Naive thymus-derived CD4-positive, alpha-beta T cell (primary cell): ENCODE results near the gene RNASEL. TPM values are rescaled to one million over a fixed set of nuclear protein-coding genes. Genes with fewer than 3 reads are reported as not detected.

Experiments
- ATAC-seq: fragments of 150-1000 bp; cut with Tn5 transposase; 2 replicates; pipeline ENCODE4 v1.10.0; 2021; ENCODE audit warnings: mild to moderate bottlenecking, moderate library complexity
- CTCF ChIA-PET: fragments of 350-600 bp; sonication (Branson Sonifier 250); formaldehyde crosslinking; loops from one replicate; lab custom pipeline; 2021; ENCODE audit warnings: antibody characterized with exemption; lab: Charles Lee
- POLR2A ChIA-PET: fragments of 350-600 bp; sonication (Branson Sonifier 250); formaldehyde crosslinking; loops from one replicate; lab custom pipeline; 2021; ENCODE audit warnings: antibody characterized with exemption, inconsistent platforms; lab: Charles Lee
- DNase-seq, 9 donors: peaks; one replicate each; pipeline versions ENCODE4 v3.0.0 to v3.0.0-alpha.2; 2020 to 2022; ENCODE audit warnings: mixed read lengths in 1 of 9
- H3K27ac ChIP-seq: one replicate; pipeline ENCODE4 v1.7.0; 2013; ENCODE audit warnings: mild to moderate bottlenecking, low read depth, low read length, moderate library complexity
- H3K27me3 ChIP-seq, 2 donors: one replicate each; pipeline ENCODE4 v1.7.0; 2013; ENCODE audit warnings: low read length in 2 of 2, mild to moderate bottlenecking in 2 of 2, moderate library complexity in 2 of 2; ENCODE audit not compliant: control insufficient read depth in 2 of 2, insufficient read depth in 2 of 2
- H3K36me3 ChIP-seq, 3 experiments: 1 replicate in 2 of 3; 2 replicates in 1 of 3; pipeline ENCODE4 v1.7.0; 2013; ENCODE audit warnings: low read length in 3 of 3, mild to moderate bottlenecking in 3 of 3, moderate library complexity in 1 of 3; ENCODE audit not compliant: insufficient read depth in 3 of 3, control insufficient read depth in 2 of 3
- H3K4me1 ChIP-seq, 2 donors: one replicate each; pipeline ENCODE4 v1.7.0; 2013; ENCODE audit warnings: low read length in 2 of 2, mild to moderate bottlenecking in 2 of 2, moderate library complexity in 1 of 2; ENCODE audit not compliant: control insufficient read depth in 2 of 2, insufficient read depth in 2 of 2
- H3K4me3 ChIP-seq: 2 replicates; pipeline ENCODE4 v1.7.0; 2013; ENCODE audit warnings: mild to moderate bottlenecking, low read length
- H3K9me3 ChIP-seq, 3 experiments: 1 replicate in 2 of 3; 2 replicates in 1 of 3; pipeline ENCODE4 v1.7.0; 2013; ENCODE audit warnings: low read length in 3 of 3; ENCODE audit not compliant: control insufficient read depth in 2 of 3
- H3K27ac Mint-ChIP-seq, 9 donors: one replicate each; pipeline ENCODE4 v1.8.0; 2020 to 2022; ENCODE audit warnings: mixed read lengths in 9 of 9, mild to moderate bottlenecking in 8 of 9, moderate library complexity in 5 of 9, inconsistent platforms in 2 of 9
- H3K27me3 Mint-ChIP-seq, 5 donors: one replicate each; pipeline ENCODE4 v1.8.0; 2021 to 2022; ENCODE audit warnings: mixed read lengths in 5 of 5, mild to moderate bottlenecking in 1 of 5
- H3K36me3 Mint-ChIP-seq, 5 donors: one replicate each; pipeline ENCODE4 v1.8.0; 2020 to 2022; ENCODE audit warnings: mixed read lengths in 5 of 5, mild to moderate bottlenecking in 3 of 5, inconsistent platforms in 1 of 5
- H3K4me1 Mint-ChIP-seq, 7 donors: one replicate each; pipeline ENCODE4 v1.8.0; 2020 to 2022; ENCODE audit warnings: mixed read lengths in 7 of 7, mild to moderate bottlenecking in 3 of 7, inconsistent platforms in 1 of 7
- H3K4me3 Mint-ChIP-seq, 10 donors: one replicate each; pipeline ENCODE4 v1.8.0; 2020 to 2022; ENCODE audit warnings: mild to moderate bottlenecking in 10 of 10, mixed read lengths in 10 of 10, moderate library complexity in 6 of 10, inconsistent platforms in 2 of 10
- H3K9me3 Mint-ChIP-seq, 11 donors: one replicate each; pipeline ENCODE4 v1.8.0; 2020 to 2022; ENCODE audit warnings: mixed read lengths in 11 of 11, mild to moderate bottlenecking in 4 of 11, inconsistent platforms in 1 of 11, moderate library complexity in 1 of 11
- intact Hi-C, 2 donors: fragments of 100-400 bp; cut with micrococcal nuclease; formaldehyde crosslinking; loops; one replicate each; pipeline ENCODE4 v1.15.1; 2023
- polyA plus RNA-seq, 2 donors: library from polyadenylated mRNA; unstranded; fragments of 300-500 nt; fragmentation: Illumina TruSeq; gene quantifications; one replicate each; pipeline ENCODE4 v1.2.3, GENCODE V29; 2021
- total RNA-seq, 6 experiments: library from RNA in 5 of 6; stranded (reverse) in 5 of 6; gene quantifications; 1 replicate in 5 of 6; 2 replicates in 1 of 6; pipeline ENCODE4 v1.2.3 and lab custom pipeline; 2021 to 2026

RNASEL gene
- total and polyA plus RNA-seq, 7 experiments from 2014 or later, result 5.7 to 34.9 (median 12.1) TPM

- ChIA-PET CTCF (interaction anchor here (0.6 to 4.0 kb wide), 3 partner anchors 11 to 168 kb away, joined by 3 to 25 read pairs (median 7); no protein-coding TSS in a partner anchor), POLR2A (interaction anchor here (1.8 to 3.3 kb wide), 4 partner anchors 9 to 171 kb away, joined by 6 to 26 read pairs (median 8); partner anchors contain the start of genes RGS16 and RNASEL)
- Histone ChIP-seq H3K36me3 (no peaks in the 10 kb centered on the region), H3K4me3 (no peak overlapping the region), H3K27me3 (no peaks in the 10 kb centered on the region), H3K27ac (no peak overlapping the region), H3K9me3 (no peaks in the 10 kb centered on the region), H3K4me1 (peaks cover 15 to 32% of the 10 kb centered on the region in 2 donors)
- H3K27me3 Mint-ChIP-seq, result peaks cover 0 to 64% (median 21%) of the 10 kb centered on the region in 5 donors
- H3K36me3 Mint-ChIP-seq, result peaks cover 0 to 14% (median 6%) of the 10 kb centered on the region in 5 donors
- ATAC-seq (no peak), DNase-seq (no peak)
- H3K4me3 Mint-ChIP-seq, result peak overlapping the region in 8 of 10 donors; percentile 25 to 87 (median 60)
- H3K9me3 Mint-ChIP-seq, result peaks cover 0 to 14% (median 9%) of the 10 kb centered on the region in 11 donors
- peak overlapping the region in 5 of 9 donors; percentile 22 to 95 (median 80) for H3K27ac Mint-ChIP-seq
- intact Hi-C loops, result loop anchor here (1.0 to 5.0 kb wide), 7 partner anchors 9 to 1220 kb away; partner anchors contain the start of genes ARPC5 (in 1 of the 2) and SMG7 (in 1 of the 2)
- H3K4me1 Mint-ChIP-seq, result peaks cover 28 to 70% (median 32%) of the 10 kb centered on the region in 7 donors
Observed at GRCh38 chr1:182617014-182617429, 28.0 kb upstream of the RNASEL start.

GRCh38 chr1:182616130-182617013, 27.3 kb upstream of the RNASEL start:
- peak overlapping the region; percentile 54 for H3K4me3 ChIP-seq
- H3K27ac ChIP-seq, result no peak overlapping the region
- H3K36me3 ChIP-seq, result no peaks in the 10 kb centered on the region
- peaks cover 0 to 11% (median 6%) of the 10 kb centered on the region in 5 donors for H3K36me3 Mint-ChIP-seq
- H3K27ac Mint-ChIP-seq, result peak overlapping the region; percentile 74 to 95 (median 91)
- H3K27me3 ChIP-seq, result no peaks in the 10 kb centered on the region
- H3K9me3 Mint-ChIP-seq, result peaks cover 0 to 14% (median 9%) of the 10 kb centered on the region in 11 donors
- peaks cover 28 to 70% (median 32%) of the 10 kb centered on the region in 7 donors for H3K4me1 Mint-ChIP-seq
- ChIA-PET POLR2A (interaction anchor here (1.3 to 3.3 kb wide), 7 partner anchors 10 to 174 kb away, joined by 3 to 26 read pairs (median 6); partner anchors contain the start of genes RGS16 and RNASEL), CTCF (interaction anchor here (0.6 to 4.0 kb wide), 5 partner anchors 11 to 168 kb away, joined by 3 to 25 read pairs (median 4); no protein-coding TSS in a partner anchor)
- peaks cover 0 to 64% (median 25%) of the 10 kb centered on the region in 5 donors for H3K27me3 Mint-ChIP-seq
- peak overlapping the region; percentile 74 to 87 (median 84) for H3K4me3 Mint-ChIP-seq
- peak; percentile 94 for ATAC-seq
- peaks cover 15 to 32% of the 10 kb centered on the region in 2 donors for H3K4me1 ChIP-seq
- DNase-seq, result peak; percentile 66 to 92 (median 90)
- no peaks in the 10 kb centered on the region for H3K9me3 ChIP-seq
- intact Hi-C loops, result loop anchor here (1.0 to 5.0 kb wide), 10 partner anchors 10 to 1219 kb away; partner anchors contain the start of genes RGS16 (in 2 of the 2), ARPC5 (in 1 of the 2), NPL (in 1 of the 2) and SMG7 (in 1 of the 2)

DNA sequence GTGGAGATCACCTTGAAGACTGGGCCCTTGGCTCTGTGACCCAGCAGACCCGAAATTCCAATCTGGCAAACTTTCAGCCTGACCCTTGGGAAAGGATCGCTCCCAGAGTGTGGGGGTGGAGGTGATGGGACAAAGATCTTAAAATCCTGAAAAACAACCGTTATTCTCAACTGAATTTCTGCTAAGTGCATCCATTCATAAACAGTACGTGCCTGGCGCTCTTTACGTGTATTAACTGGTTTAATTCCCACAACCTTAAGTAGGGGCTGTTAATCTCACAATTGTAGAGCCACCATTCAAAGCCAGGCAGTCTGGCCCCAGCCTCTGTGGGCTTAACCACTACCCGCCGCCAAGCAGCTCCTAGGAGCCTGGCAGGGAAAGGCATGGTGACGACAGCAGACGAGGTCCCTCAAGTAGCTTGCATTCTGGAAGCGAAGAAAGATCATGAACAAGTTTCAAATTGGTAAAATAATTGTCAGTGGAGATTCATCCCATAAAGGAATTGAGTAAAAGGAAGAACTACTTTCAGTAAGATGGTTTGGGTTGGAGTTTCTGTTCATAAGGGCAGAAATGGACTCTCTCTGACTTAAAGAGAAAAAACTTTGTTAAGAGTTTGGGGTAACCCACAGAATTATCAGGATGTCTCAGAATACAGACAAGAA, 26.5 kb upstream of the RNASEL start:
- H3K27me3 Mint-ChIP-seq, result peaks cover 0 to 70% (median 30%) of the 10 kb centered on the region in 5 donors
- peak overlapping the region; percentile 15 for H3K27ac ChIP-seq
- POLR2A ChIA-PET, result interaction anchor here (1.3 to 3.3 kb wide), 7 partner anchors 10 to 175 kb away, joined by 3 to 26 read pairs (median 6); partner anchors contain the start of genes RGS16 and RNASEL

DNA sequence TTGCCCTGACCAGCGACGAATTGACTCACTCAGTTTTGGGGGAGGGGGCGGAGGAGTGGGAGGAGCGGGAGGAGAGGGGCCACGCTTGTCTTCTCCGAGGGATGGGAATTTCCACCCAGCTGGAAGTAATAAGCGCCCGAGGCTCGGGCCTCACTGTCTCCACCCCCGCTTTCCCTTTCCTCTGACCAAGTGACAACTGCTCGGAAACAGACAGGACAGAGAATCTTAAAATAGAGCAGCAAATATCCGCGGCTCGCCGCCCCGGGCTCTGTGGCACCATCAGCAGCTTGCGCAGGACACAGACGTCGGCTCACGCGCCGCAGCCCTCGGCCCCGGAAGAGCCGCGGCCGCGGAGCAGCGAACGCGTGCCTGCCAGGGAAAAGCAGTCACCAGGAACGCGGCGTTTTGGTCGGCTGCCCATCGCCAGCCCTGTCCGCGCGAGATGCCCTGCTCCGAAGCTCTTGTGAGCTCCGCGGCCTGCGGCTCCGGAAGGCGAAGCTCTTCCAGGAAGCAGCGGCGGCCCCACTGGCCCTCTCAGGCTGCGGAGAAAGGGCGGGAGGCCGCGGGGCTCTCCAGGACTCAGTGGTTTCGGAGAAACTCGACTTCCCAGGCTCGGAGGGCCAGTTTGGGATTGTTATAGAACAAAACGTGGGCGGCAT, 25.9 kb upstream of the RNASEL start:
- peaks cover 0 to 4% (median 0%) of the 10 kb centered on the region in 11 donors for H3K9me3 Mint-ChIP-seq
- Histone ChIP-seq H3K27me3 (no peaks in the 10 kb centered on the region), H3K27ac (peak overlapping the region; percentile 15), H3K36me3 (no peaks in the 10 kb centered on the region), H3K4me3 (peak overlapping the region; percentile 54), H3K9me3 (no peaks in the 10 kb centered on the region), H3K4me1 (peaks cover 15 to 32% of the 10 kb centered on the region in 2 donors)
- peaks cover 28 to 68% (median 32%) of the 10 kb centered on the region in 7 donors for H3K4me1 Mint-ChIP-seq
- peaks cover 0 to 75% (median 30%) of the 10 kb centered on the region in 5 donors for H3K27me3 Mint-ChIP-seq
- CTCF ChIA-PET, result interaction anchor here (1.5 to 4.0 kb wide), 3 partner anchors 11 to 15 kb away, joined by 4 to 25 read pairs (median 7); partner anchors contain the start of gene RGS16
- peak overlapping the region in 8 of 9 donors; percentile 74 to 95 (median 92) for H3K27ac Mint-ChIP-seq
- peaks cover 0 to 4% (median 0%) of the 10 kb centered on the region in 5 donors for H3K36me3 Mint-ChIP-seq
- POLR2A ChIA-PET, result interaction anchor here (1.3 to 3.3 kb wide), 6 partner anchors 9 to 175 kb away, joined by 3 to 26 read pairs (median 4); partner anchors contain the start of gene RGS16
- DNase-seq (peak in 7 of 9 donors; percentile 26 to 68 (median 35)), ATAC-seq (peak; percentile 14)
- intact Hi-C loops, result loop anchor here (1.0 to 5.0 kb wide), 7 partner anchors 9 to 1218 kb away; partner anchors contain the start of genes ARPC5 (in 2 of the 2) and SMG7 (in 1 of the 2)
- H3K4me3 Mint-ChIP-seq, result peak overlapping the region; percentile 74 to 87 (median 84)

More for the DNA sequence above, 26.5 kb upstream of the RNASEL start:
- H3K27ac Mint-ChIP-seq, result peak overlapping the region; percentile 74 to 95 (median 91)
- Histone ChIP-seq H3K27me3 (no peaks in the 10 kb centered on the region), H3K4me3 (peak overlapping the region; percentile 54), H3K4me1 (peaks cover 15 to 32% of the 10 kb centered on the region in 2 donors), H3K9me3 (no peaks in the 10 kb centered on the region), H3K36me3 (no peaks in the 10 kb centered on the region)
- peak overlapping the region; percentile 74 to 87 (median 84) for H3K4me3 Mint-ChIP-seq
- peaks cover 1 to 6% (median 2%) of the 10 kb centered on the region in 11 donors for H3K9me3 Mint-ChIP-seq
- peak; percentile 25 for ATAC-seq
- peaks cover 0 to 6% (median 2%) of the 10 kb centered on the region in 5 donors for H3K36me3 Mint-ChIP-seq
- intact Hi-C loops, result loop anchor here (1.0 to 5.0 kb wide), 11 partner anchors 9 to 1218 kb away; partner anchors contain the start of genes ARPC5 (in 2 of the 2), RGS16 (in 2 of the 2), NPL (in 1 of the 2) and SMG7 (in 1 of the 2)
- H3K4me1 Mint-ChIP-seq, result peaks cover 28 to 70% (median 32%) of the 10 kb centered on the region in 7 donors
- CTCF ChIA-PET, result interaction anchor here (0.7 to 4.0 kb wide), 3 partner anchors 12 to 61 kb away, joined by 3 to 25 read pairs (median 4); no protein-coding TSS in a partner anchor
- peak in 2 of 9 donors; percentile 50 to 62 for DNase-seq

DNA sequence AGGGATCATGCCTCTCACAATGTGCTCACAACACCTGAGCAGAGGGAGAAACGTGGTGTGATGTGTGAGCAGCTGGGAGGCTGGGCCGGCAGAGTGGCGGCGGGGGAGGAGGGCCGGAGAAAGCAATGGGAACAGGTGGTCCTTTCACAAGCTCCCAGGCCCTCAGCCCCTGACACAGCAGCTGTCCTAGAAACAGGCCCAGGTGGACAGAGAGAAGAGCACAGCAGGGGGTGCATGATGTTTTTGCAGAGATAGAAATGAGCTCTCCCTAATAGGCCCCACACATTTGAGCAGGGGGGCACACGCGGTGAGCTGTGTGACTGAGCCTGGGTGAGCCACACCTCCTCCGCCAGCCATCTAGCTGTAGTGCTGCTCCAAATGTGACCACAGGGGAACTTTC, 22.7 kb upstream of the RNASEL start:
- Histone ChIP-seq H3K4me1 (peaks cover 13 to 26% of the 10 kb centered on the region in 2 donors), H3K36me3 (no peaks in the 10 kb centered on the region), H3K27me3 (no peaks in the 10 kb centered on the region), H3K9me3 (no peaks in the 10 kb centered on the region), H3K27ac (no peak overlapping the region), H3K4me3 (no peak overlapping the region)
- H3K9me3 Mint-ChIP-seq, result peaks cover 0 to 1% (median 0%) of the 10 kb centered on the region in 11 donors
- H3K4me3 Mint-ChIP-seq, result no peak overlapping the region
- peaks cover 0 to 64% (median 40%) of the 10 kb centered on the region in 5 donors for H3K27me3 Mint-ChIP-seq
- H3K36me3 Mint-ChIP-seq, result peaks cover 0 to 3% (median 0%) of the 10 kb centered on the region in 5 donors
- peaks cover 22 to 61% (median 29%) of the 10 kb centered on the region in 7 donors for H3K4me1 Mint-ChIP-seq
- CTCF ChIA-PET, result interaction anchor here (3.1 kb wide), 1 partner anchor 8 kb away, joined by 7 read pairs; the partner anchor contains the start of gene RGS16
- ATAC-seq, result no peak
- DNase-seq, result no peak
- intact Hi-C loops, result no loop called here
- no peak overlapping the region for H3K27ac Mint-ChIP-seq
- POLR2A ChIA-PET, result no interaction called here
